Measurements from ENCODE around the gene DYSF.
A peak's percentile ranks its signal among the peaks of the same experiment; 100 is the strongest.

The DYSF gene

GRCh38 chr2:71662665-71663394 is 209.5 kb downstream of the DYSF start:
- DNase-seq, result no peak

GRCh38 chr2:71664161-71664560 is 210.8 kb downstream of the DYSF start:
- no peak for DNase-seq

- peak; percentile 30 for DNase-seq
Observed at GRCh38 chr2:71665168-71666093, 212.1 kb downstream of the DYSF start.

GRCh38 chr2:71666094-71666474 is 212.7 kb downstream of the DYSF start:
- DNase-seq, result peak; percentile 39

GRCh38 chr2:71667256-71668182 is 214.2 kb downstream of the DYSF start:
- DNase-seq, result peak; percentile 47

- peak; percentile 25 for DNase-seq
Observed at GRCh38 chr2:71668326-71669057, 215.1 kb downstream of the DYSF start.

- no peak for DNase-seq
Observed at GRCh38 chr2:71669058-71669456, 215.7 kb downstream of the DYSF start.

GRCh38 chr2:71669628-71670429 is 216.5 kb downstream of the DYSF start:
- no peak for DNase-seq

GRCh38 chr2:71670430-71670795 is 217.1 kb downstream of the DYSF start:
- peak; percentile 36 for DNase-seq

- no peak for DNase-seq
Observed at GRCh38 chr2:71671203-71671854, 218.0 kb downstream of the DYSF start.

GRCh38 chr2:71671895-71672825 is 218.8 kb downstream of the DYSF start:
- peak; percentile 53 for DNase-seq

GRCh38 chr2:71672826-71673795 is 219.8 kb downstream of the DYSF start:
- peak; percentile 60 for DNase-seq

GRCh38 chr2:71674158-71674851 is 220.9 kb downstream of the DYSF start:
- peak; percentile 54 for DNase-seq

GRCh38 chr2:71675296-71675695 is 221.9 kb downstream of the DYSF start:
- peak; percentile 39 for DNase-seq

GRCh38 chr2:71678874-71679273 is 225.5 kb downstream of the DYSF start:
- no peak for DNase-seq

- no peak for DNase-seq
Observed at GRCh38 chr2:71679491-71679890, 226.1 kb downstream of the DYSF start.

GRCh38 chr2:71680925-71681324 is 227.6 kb downstream of the DYSF start:
- DNase-seq, result peak; percentile 43

GRCh38 chr2:71681626-71682025 is 228.3 kb downstream of the DYSF start:
- DNase-seq, result peak; percentile 34
